Spleen (tissue), 7 donors: ENCODE results near the gene SURF2.

Experiments
- POLR2A ChIP-seq, 3 donors: fragments of 450-650 bp; IDR thresholded peaks; one replicate each; pipeline ENCODE4 v1.5.1; 2017; ENCODE audit warnings: antibody characterized with exemption in 3 of 3, mild to moderate bottlenecking in 1 of 3
- POLR2AphosphoS5 ChIP-seq, 3 donors: sonication (generic); formaldehyde crosslinking; IDR thresholded peaks; one replicate each; pipeline ENCODE4 v1.5.1; 2017; ENCODE audit warnings: antibody characterized with exemption in 3 of 3
- TF ChIP-seq, protein P1 (sequence below), 11 experiments: fragments of 200-600 bp in 7 of 11; fragments of 450-650 bp in 4 of 11; sonication (generic) in 4 of 11; IDR thresholded peaks in 8 of 11; conservative IDR thresholded peaks in 3 of 11; 1 replicate in 7 of 11; 2 replicates in 4 of 11; pipeline versions ENCODE4 v1.4.0 to v1.8.0; 2016 to 2021; ENCODE audit warnings: antibody characterized with exemption in 11 of 11, inconsistent platforms in 4 of 11, mild to moderate bottlenecking in 1 of 11
- donor health status: DM: no; HTN: no; CAD: no; lungs with moderate emphysema.
- donor health status: DM: no; HTN: no; CAD: no.
- donor health status: DM: no; HTN: no; CAD: no.

DNA sequence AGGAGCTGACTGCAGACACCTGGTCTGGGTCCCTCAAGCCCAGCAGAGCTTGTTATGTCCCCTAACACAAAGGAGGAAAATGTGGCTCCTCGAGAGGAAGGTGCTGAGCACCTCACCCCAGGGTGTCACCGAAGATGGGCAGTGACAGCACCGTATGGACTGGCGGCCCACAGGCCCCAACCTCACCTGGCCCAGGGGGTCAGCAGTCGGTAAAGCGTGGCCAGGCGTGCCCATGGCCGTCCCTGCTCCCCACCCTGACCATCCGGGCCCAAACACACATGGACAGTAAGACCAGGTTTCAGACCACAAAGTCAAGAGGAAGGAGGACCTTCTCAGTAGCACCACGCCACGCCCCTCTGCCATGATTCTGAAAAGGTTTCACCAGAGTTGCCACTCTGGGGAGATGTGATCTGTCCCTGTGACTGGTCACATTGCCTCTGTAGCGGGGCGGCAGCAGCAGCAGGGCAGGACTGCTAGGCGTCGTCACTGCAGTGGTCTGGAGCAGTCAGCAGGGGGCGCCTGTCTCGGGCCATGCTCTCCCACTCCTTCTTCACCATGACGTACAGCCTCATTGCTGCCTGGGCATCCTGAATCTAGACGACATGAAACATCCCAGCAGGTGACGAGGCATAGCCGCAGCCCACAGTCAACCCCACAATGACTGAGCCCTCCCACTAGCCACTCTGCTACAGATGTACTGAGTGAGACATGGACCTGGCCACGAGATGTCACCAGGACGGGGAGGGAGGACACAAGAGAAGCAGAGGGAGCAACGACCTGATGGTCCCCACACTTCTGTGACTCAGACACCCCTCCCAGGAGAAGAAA lies 50.3 kb downstream of the SURF2 start:
- TF ChIP-seq, protein P1, sequence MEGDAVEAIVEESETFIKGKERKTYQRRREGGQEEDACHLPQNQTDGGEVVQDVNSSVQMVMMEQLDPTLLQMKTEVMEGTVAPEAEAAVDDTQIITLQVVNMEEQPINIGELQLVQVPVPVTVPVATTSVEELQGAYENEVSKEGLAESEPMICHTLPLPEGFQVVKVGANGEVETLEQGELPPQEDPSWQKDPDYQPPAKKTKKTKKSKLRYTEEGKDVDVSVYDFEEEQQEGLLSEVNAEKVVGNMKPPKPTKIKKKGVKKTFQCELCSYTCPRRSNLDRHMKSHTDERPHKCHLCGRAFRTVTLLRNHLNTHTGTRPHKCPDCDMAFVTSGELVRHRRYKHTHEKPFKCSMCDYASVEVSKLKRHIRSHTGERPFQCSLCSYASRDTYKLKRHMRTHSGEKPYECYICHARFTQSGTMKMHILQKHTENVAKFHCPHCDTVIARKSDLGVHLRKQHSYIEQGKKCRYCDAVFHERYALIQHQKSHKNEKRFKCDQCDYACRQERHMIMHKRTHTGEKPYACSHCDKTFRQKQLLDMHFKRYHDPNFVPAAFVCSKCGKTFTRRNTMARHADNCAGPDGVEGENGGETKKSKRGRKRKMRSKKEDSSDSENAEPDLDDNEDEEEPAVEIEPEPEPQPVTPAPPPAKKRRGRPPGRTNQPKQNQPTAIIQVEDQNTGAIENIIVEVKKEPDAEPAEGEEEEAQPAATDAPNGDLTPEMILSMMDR (IDR thresholded peaks at IDR 0.05 in 8 of 11, conservative IDR thresholded peaks at IDR 0.05 in 3 of 11), result peak; percentile 82 to 96 (median 92)
- TF ChIP-seq POLR2AphosphoS5 (IDR thresholded peaks at IDR 0.05), result peak; percentile 43 to 66 (median 56)
- no peak for TF ChIP-seq POLR2A (IDR thresholded peaks at IDR 0.05)
